GM13976 (cell line): ENCODE measurements around the gene PIP5K1B.

Experiments
- DNase-seq: peaks from one replicate; pipeline ENCODE4 v3.0.0; 2012; ENCODE audit warnings: low spot score
- CTCF ChIP-seq: IDR thresholded peaks from 2 replicates; pipeline ENCODE4 v1.5.1; 2012; ENCODE audit warnings: borderline replicate concordance, mild to moderate bottlenecking; ENCODE audit not compliant: insufficient read depth; ENCODE audit errors: extremely low read depth, missing control alignments, control extremely low read depth
- in situ Hi-C: fragments of 300-500 bp; cut with MboI; formaldehyde crosslinking; loops from one replicate; pipeline ENCODE4 v1.12.0; 2022; ENCODE audit warnings: low sequenced_read_pairs, mixed read lengths, inconsistent platforms; ENCODE audit not compliant: unreplicated experiment

PIP5K1B gene

GRCh38 chr9:68876273-68876672 is 171.2 kb downstream of the PIP5K1B start:
- no peak for TF ChIP-seq CTCF
- in situ Hi-C loops: no loop called here
- DNase-seq: no peak

GRCh38 chr9:68876681-68877080 is 171.6 kb downstream of the PIP5K1B start:
- in situ Hi-C loops: no loop called here
- no peak for TF ChIP-seq CTCF
- DNase-seq: no peak

GRCh38 chr9:68877219-68877618 is 172.2 kb downstream of the PIP5K1B start:
- DNase-seq: no peak
- in situ Hi-C loops: no loop called here
- TF ChIP-seq CTCF: no peak

GRCh38 chr9:68878450-68878849 is 173.4 kb downstream of the PIP5K1B start:
- TF ChIP-seq CTCF: no peak
- in situ Hi-C loops: no loop called here
- no peak for DNase-seq

GRCh38 chr9:68883224-68883623 is 178.2 kb downstream of the PIP5K1B start:
- in situ Hi-C loops: no loop called here
- no peak for DNase-seq
- TF ChIP-seq CTCF: no peak

GRCh38 chr9:68887232-68887631 is 182.2 kb downstream of the PIP5K1B start:
- in situ Hi-C loops: no loop called here
- TF ChIP-seq CTCF: no peak
- DNase-seq: no peak

- in situ Hi-C loops: no loop called here
- DNase-seq: no peak
- TF ChIP-seq CTCF: no peak
Observed at GRCh38 chr9:68894502-68894901, 189.5 kb downstream of the PIP5K1B start.
